ENCODE results near the gene TMEFF2. TPM values are rescaled to one million over a fixed set of nuclear protein-coding genes. Genes with fewer than 3 reads are reported as not detected.

TMEFF2 gene
- total and polyA plus RNA-seq, 2 of the 8 experiments (the other 6 are each of a cell fraction or from before 2014, with no cell fraction given): 0.91 to 3.7 TPM

GRCh38 chr2:192090911-192091310 is 103.8 kb downstream of the TMEFF2 start (continued):
- TF ChIP-seq CREB1 (IDR thresholded peaks at IDR 0.05): no peak
- TF ChIP-seq NRF1 (IDR thresholded peaks at IDR 0.05; ENCODE audit: low read depth, low read length): no peak
- TF ChIP-seq CEBPB (IDR thresholded peaks at IDR 0.05; ENCODE audit: low read depth, low read length): no peak

Measured in H1 (cell line).